Measurements from ENCODE around the gene CCDC51.
"Not testable (repeated sequence)": the region's sequence is repeated elsewhere in the genome, so short reads cannot be mapped to it uniquely, and the experiment has no call there.

The CCDC51 gene

GRCh38 chr3:48404440-48405342, 35.2 kb downstream of the CCDC51 start:
- DNase-seq = no peak

GRCh38 chr3:48403533-48404439, 36.1 kb downstream of the CCDC51 start:
- DNase-seq = no peak

GRCh38 chr3:48402907-48403306, 37.0 kb downstream of the CCDC51 start:
- DNase-seq = no peak

DNA sequence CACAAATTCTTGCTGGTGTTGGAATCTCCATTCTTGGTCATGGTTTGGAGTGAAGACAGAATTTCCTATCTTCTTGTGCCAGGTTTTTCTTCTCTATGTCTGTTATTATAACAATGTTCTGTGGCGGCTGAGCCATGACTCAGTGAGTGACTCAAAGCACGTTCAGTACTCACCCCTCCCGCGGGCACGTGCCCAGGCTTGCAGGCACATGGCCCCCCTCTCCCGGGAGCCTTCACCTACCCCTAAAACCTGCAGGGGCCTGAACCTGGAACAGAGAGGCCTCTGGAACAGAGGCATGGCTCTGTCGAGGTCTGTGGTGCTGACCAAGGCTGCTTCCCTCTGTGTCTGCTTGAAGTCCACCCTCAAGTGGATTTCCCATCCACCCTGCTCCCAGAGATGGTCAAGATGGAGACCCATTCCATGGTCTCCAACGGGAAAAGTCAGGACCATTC, 37.6 kb downstream of the CCDC51 start:
- DNase-seq = peak; percentile 63

DNA sequence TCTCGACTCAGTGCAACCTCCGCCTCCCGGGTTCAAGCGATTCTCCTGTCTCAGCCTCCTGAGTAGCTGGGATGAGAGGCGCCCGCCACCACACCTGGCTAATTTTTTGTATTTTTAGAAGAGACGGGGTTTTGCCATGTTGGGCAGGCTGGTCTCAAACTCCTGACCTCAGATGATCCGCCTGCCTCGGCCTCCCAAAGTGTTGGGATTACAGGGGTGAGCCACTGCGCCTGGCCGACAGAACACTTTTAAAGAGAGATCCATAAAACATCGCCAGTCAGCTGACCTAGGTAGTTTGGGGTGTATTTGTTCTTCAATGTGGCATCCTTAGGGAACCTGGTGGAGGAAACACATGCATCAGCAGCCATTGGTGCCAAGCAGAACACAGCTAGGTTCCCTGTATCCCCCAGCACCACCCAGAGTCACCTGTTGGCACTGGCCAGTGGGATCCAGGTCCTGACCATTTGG, 38.5 kb downstream of the CCDC51 start:
- not testable (repeated sequence) for DNase-seq

GRCh38 chr3:48400824-48401433, 39.0 kb downstream of the CCDC51 start:
- DNase-seq = no peak

DNA sequence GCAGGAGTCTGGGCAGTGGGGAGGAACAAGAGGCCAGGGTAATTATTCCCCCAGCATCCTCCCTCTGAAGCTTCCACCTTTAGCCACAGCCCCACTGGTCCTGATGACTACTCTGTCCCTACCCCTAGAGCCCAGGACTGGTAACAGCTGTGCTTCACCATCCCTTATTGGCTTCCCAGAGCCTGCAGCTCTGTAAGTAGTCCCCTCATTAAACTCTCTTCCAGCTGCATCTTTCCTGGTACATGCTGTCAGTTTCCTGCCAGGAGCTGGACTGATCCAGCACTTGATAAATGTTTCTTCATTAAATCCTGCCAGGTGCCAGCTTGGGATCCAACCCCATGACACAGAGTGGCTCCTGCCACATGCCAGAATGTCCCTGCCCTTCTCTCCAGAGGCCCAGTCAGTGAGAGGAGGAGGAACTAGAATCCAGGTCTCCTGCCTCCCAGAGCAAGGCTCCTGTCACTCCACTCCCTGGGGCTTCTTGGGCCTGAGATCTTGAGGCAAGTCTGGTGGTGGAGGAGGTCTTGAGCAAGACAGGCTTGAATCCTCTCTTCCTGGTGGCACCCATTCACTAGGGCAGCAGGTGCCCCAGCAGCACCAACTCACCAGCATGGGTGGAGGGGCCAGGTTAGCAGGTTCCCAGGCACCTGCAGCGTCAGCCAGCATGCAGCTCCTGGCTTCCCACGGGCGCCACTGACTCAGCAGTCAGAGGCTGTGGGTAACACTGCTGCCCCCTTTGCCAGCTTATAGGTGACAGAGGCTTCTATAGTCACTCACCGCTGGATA, 40.3 kb downstream of the CCDC51 start:
- DNase-seq = no peak

DNA sequence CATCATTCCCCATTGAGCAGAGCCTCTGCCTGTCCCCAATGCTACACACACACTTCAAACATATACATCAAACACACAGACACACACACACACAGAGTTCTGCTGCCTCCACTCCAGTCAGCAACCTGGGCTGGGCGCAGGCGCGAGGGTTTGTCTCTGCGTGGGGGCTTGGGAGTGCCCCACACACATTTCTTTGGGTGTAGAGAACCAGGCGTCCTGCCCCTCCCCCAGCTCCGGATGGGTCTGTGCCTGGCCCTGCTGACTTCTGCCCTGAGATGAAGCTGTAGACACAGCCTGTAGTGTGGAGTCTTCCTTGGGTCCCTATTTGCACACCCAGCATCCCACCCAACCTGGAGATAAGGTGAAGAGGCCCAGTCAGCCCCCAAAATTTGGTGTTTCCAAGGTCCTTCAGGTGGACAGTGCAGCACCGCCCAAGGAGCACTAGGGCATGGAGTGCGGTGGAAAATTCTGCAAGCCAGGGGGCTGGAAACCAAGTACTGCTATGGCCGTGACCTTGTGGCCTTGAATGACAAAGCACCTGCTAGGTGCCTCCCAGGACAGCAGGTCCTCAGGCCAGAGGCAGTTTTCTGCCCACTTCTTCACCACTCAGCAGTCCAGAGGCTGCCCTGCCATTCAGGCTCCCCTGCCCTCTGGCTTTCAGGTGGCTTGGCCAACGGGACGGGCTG, 41.1 kb downstream of the CCDC51 start:
- DNase-seq = no peak

DNA sequence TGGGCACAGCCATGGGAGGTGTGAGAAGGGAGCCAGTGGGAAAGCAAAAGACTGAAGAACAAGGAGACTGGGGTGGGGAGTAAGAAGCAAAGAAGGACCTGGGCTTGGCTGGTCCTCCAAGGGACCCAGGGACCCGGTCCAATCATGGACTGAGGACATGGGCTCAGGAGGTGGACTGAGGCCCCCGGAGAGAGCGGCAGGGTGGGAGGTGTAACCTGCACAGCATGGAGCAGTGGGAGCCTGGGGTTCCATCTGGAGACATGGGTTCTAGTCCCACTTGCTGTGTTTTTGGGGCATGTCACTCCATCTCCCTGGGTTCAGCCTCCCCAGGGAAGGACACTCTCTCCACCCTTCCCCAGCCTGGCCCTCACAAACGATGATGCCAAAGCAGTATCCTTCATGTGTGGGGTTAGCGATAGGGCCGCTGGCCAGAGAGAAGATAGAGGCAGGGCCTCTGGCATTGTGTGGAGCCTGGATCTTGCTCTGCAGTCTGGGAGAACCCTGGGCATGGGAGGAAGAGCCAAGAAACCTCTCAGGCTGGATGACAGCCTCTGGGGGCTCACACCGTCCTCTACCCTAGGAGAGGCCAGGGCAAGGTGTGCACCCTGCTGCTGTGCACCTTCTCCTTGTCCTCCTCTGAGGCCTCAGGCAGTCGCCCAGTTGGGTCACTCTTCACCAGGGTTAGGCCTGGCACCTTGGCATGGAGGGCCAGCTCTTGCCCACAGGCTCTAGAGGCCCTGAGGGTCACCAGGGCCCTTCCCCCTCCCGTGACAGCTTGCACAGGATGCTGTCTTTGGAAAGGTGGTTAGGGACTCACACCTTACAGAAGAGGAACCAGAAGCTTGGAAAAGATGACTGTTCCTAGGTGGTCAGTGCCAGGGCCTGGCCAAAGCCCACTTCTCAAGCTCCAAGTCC, 41.9 kb downstream of the CCDC51 start:
- DNase-seq = no peak

DNA sequence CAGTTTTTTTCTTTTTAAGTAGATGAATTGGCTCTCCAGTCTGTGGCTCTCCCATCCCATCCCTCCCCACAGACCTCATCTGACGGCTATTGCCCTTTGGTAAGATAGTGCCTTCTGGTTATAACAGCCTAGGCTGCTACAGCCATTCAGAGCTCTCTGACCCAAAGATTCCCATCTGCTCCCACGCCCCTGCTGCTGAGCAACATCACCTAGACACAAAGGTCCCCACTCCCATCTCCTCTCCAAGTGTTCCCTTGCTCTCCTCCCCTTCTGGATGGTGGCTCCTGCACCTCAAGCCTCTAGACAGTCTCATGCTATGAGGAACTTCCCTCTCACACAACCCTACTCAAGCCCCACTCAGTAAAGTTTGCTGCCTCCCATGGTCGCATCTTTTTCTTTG, 44.2 kb downstream of the CCDC51 start:
- DNase-seq = no peak

DNA sequence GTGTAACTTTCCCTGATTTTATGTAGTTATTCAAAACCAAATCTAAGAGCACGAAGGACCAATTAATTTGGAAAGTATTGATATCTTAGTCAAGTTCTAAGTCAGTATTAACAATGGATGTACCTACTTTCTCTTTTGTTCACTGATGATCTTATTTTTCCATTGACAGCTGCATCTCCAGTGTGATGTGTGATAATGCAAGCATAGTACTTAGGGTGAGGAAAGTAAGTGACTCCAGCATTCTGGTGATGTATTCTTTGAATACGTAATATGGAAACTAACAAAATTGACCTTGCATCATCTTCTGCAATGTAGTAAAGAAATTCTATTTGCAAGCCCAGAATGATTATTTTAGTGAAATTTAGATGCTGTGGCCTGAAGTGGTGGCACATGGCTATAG, 45.5 kb downstream of the CCDC51 start:
- no peak for DNase-seq

GRCh38 chr3:48388966-48389365, 51.0 kb downstream of the CCDC51 start:
- no peak for DNase-seq

- no peak for DNase-seq
Observed at GRCh38 chr3:48387634-48388033, 52.3 kb downstream of the CCDC51 start.

All from T1000 (cell line).